MCF 10A (cell line): ENCODE data around the gene NUFIP2. TPM values are rescaled to one million over a fixed set of nuclear protein-coding genes. Genes with fewer than 3 reads are reported as not detected.
A peak's percentile ranks its signal among the peaks of the same experiment; 100 is the strongest.
"Not testable (repeated sequence)": the region's sequence is repeated elsewhere in the genome, so short reads cannot be mapped to it uniquely, and the experiment has no call there.

ENCODE experiments used
- BruUV-seq: library from RNA; stranded (reverse); fragments of 400-500 nt; replicated peaks from 2 replicates; lab custom pipeline; 2021; lab: Mats Ljungman, UMichigan
- CTCF ChIA-PET: fragments of 300-600 bp; sonication (Branson Sonifier 250); formaldehyde crosslinking; extraction: SDS; loops from one replicate; lab custom pipeline; 2021; ENCODE audit warnings: antibody characterized with exemption, inconsistent platforms; lab: Yijun Ruan, JAX
- POLR2A ChIA-PET: fragments of 300-600, 350-650 bp; sonication (Branson Sonifier 250); formaldehyde crosslinking; extraction: SDS; loops from one replicate; lab custom pipeline; 2020; ENCODE audit warnings: antibody characterized with exemption, inconsistent platforms; lab: Yijun Ruan, JAX
- DNase-seq: peaks from one replicate; pipeline ENCODE4 v3.0.0-alpha.2; 2018; ENCODE audit not compliant: unreplicated experiment
- H3K27ac Mint-ChIP-seq: one replicate; pipeline ENCODE4 v1.8.0; 2022; ENCODE audit warnings: mild to moderate bottlenecking, low read depth, mixed read lengths; ENCODE audit not compliant: unreplicated experiment
- H3K27me3 Mint-ChIP-seq: one replicate; pipeline ENCODE4 v1.8.0; 2022; ENCODE audit warnings: mixed read lengths; ENCODE audit not compliant: insufficient read depth, unreplicated experiment
- H3K36me3 Mint-ChIP-seq: one replicate; pipeline ENCODE4 v1.8.0; 2022; ENCODE audit warnings: mild to moderate bottlenecking, moderate library complexity, mixed read lengths; ENCODE audit not compliant: insufficient read depth, unreplicated experiment
- H3K4me1 Mint-ChIP-seq: one replicate; pipeline ENCODE4 v1.8.0; 2022; ENCODE audit warnings: mixed read lengths; ENCODE audit not compliant: insufficient read depth, unreplicated experiment
- H3K4me3 Mint-ChIP-seq: one replicate; pipeline ENCODE4 v1.8.0; 2022; ENCODE audit warnings: mild to moderate bottlenecking, moderate library complexity, mixed read lengths; ENCODE audit not compliant: unreplicated experiment
- H3K9me3 Mint-ChIP-seq: one replicate; pipeline ENCODE4 v1.8.0; 2022; ENCODE audit warnings: mixed read lengths; ENCODE audit not compliant: unreplicated experiment
- CTCF ChIP-seq: fragments of 200-600 bp; IDR thresholded peaks from one replicate; pipeline ENCODE4 v1.8.0; 2022; ENCODE audit warnings: antibody characterized with exemption, mild to moderate bottlenecking; ENCODE audit not compliant: unreplicated experiment
- intact Hi-C: fragments of 100-400 bp; cut with micrococcal nuclease; formaldehyde crosslinking; loops from 2 replicates; pipeline ENCODE4 v1.14.1; 2022
- total RNA-seq: library from RNA; stranded (reverse); gene quantifications from 2 replicates; pipeline ENCODE4 v1.2.3, GENCODE V29; 2022

The NUFIP2 gene
- total RNA-seq, 1 experiment from 2014 or later: 78.6 TPM

- ChIA-PET CTCF (interaction anchor here (0.6 to 1.8 kb wide), 3 partner anchors 11 to 1564 kb away, joined by 4 to 7 read pairs (median 5); no protein-coding TSS in a partner anchor), POLR2A (interaction anchor here (0.6 to 1.6 kb wide), 5 partner anchors 12 to 182 kb away, joined by 3 to 10 read pairs (median 3); partner anchors contain the start of genes MYO18A and NUFIP2)
- Mint-ChIP-seq H3K4me3 (no peak overlapping the region), H3K27ac (peak overlapping the region; percentile 31), H3K4me1 (peaks cover 26% of the 10 kb centered on the region), H3K9me3 (no peaks in the 10 kb centered on the region), H3K36me3 (peaks cover 93% of the 10 kb centered on the region), H3K27me3 (no peaks in the 10 kb centered on the region)
- BruUV-seq: no TSS peak
- TF ChIP-seq CTCF: no peak
- no peak for DNase-seq
- intact Hi-C loops: no loop called here
Measured at GRCh38 chr17:29279397-29280070, 14.4 kb downstream of the NUFIP2 start.

GRCh38 chr17:29278692-29279091 lies 15.3 kb downstream of the NUFIP2 start:
- Mint-ChIP-seq H3K9me3 (no peaks in the 10 kb centered on the region), H3K27me3 (no peaks in the 10 kb centered on the region), H3K4me3 (no peak overlapping the region), H3K4me1 (peaks cover 22% of the 10 kb centered on the region), H3K27ac (no peak overlapping the region), H3K36me3 (peaks cover 93% of the 10 kb centered on the region)
- TF ChIP-seq CTCF: no peak
- CTCF ChIA-PET: interaction anchor here (0.6 to 1.5 kb wide), 2 partner anchors 12 to 59 kb away, joined by 4 to 7 read pairs; no protein-coding TSS in a partner anchor
- BruUV-seq: no TSS peak
- intact Hi-C loops: no loop called here
- POLR2A ChIA-PET: interaction anchor here (0.9 to 1.8 kb wide), 6 partner anchors 13 to 130 kb away, joined by 3 to 10 read pairs (median 4); partner anchors contain the start of gene NUFIP2
- DNase-seq: no peak

- H3K9me3 Mint-ChIP-seq: no peaks in the 10 kb centered on the region
Measured at GRCh38 chr17:29273924-29274323, 20.0 kb downstream of the NUFIP2 start.

GRCh38 chr17:29271980-29272379 lies 22.0 kb downstream of the NUFIP2 start:
- intact Hi-C loops, BruUV-seq, H3K4me1 Mint-ChIP-seq, H3K9me3 Mint-ChIP-seq, H3K27me3 Mint-ChIP-seq, DNase-seq, H3K4me3 Mint-ChIP-seq, H3K27ac Mint-ChIP-seq: not testable (repeated sequence)
- POLR2A ChIA-PET: interaction anchor here (1.1 to 2.7 kb wide), 2 partner anchors 13 to 19 kb away, joined by 4 to 11 read pairs; no protein-coding TSS in a partner anchor
- CTCF ChIA-PET: interaction anchor here (1.1 kb wide), 1 partner anchor 127 kb away, joined by 3 read pairs; no protein-coding TSS in a partner anchor
- H3K36me3 Mint-ChIP-seq: peaks cover 92% of the 10 kb centered on the region

More at GRCh38 chr17:29273924-29274323, 20.0 kb downstream of the NUFIP2 start:
- intact Hi-C loops: no loop called here
- no peak overlapping the region for H3K4me3 Mint-ChIP-seq
- ChIA-PET POLR2A (interaction anchor here (0.6 to 1.3 kb wide), 3 partner anchors 16 to 97 kb away, joined by 3 to 4 read pairs (median 3); no protein-coding TSS in a partner anchor), CTCF (interaction anchor here (0.5 to 1.0 kb wide), 5 partner anchors 12 to 820 kb away, joined by 3 to 5 read pairs (median 4); no protein-coding TSS in a partner anchor)
- no peak for DNase-seq
- H3K36me3 Mint-ChIP-seq: peaks cover 88% of the 10 kb centered on the region
- no peak overlapping the region for H3K27ac Mint-ChIP-seq
- no peak for TF ChIP-seq CTCF
- no TSS peak for BruUV-seq
- peaks cover 12% of the 10 kb centered on the region for H3K4me1 Mint-ChIP-seq
- no peaks in the 10 kb centered on the region for H3K27me3 Mint-ChIP-seq
